CD4-positive, alpha-beta T cell (primary cell): ENCODE measurements around the gene ATP5F1D. TPM values are rescaled to one million over a fixed set of nuclear protein-coding genes. Genes with fewer than 3 reads are reported as not detected.

Source experiments
- ATAC-seq: fragments of 200-7000 bp; cut with Tn5 transposase; one replicate; pipeline ENCODE4 v1.10.0; 2022; ENCODE audit warnings: mild to moderate bottlenecking; ENCODE audit not compliant: poor library complexity
- CTCF ChIA-PET: fragments of 350-600 bp; sonication (Branson Sonifier 250); formaldehyde crosslinking; loops from one replicate; lab custom pipeline; 2021; ENCODE audit warnings: antibody characterized with exemption, inconsistent platforms; lab: Charles Lee
- POLR2A ChIA-PET: fragments of 350-600 bp; sonication (Branson Sonifier 250); formaldehyde crosslinking; loops from one replicate; lab custom pipeline; 2021; ENCODE audit warnings: antibody characterized with exemption, inconsistent platforms; lab: Charles Lee
- DNase-seq, 14 experiments: peaks; one replicate each; pipeline ENCODE4 v3.0.0-alpha.2; 2013 to 2020; ENCODE audit warnings: mixed read lengths in 2 of 14
- H3K27ac ChIP-seq, 2 donors: one replicate each; pipeline versions ENCODE4 v1.5.1 to v1.7.0; 2013; ENCODE audit warnings: low read length in 2 of 2, low read depth in 1 of 2, mild to moderate bottlenecking in 1 of 2
- H3K27me3 ChIP-seq, 2 experiments: 1 replicate in 1 of 2; 2 replicates in 1 of 2; pipeline versions ENCODE4 v1.6.1 to v1.7.0; 2013; ENCODE audit warnings: low read length in 2 of 2, control low read depth in 1 of 2, mild to moderate bottlenecking in 1 of 2, moderate library complexity in 1 of 2; ENCODE audit not compliant: insufficient read depth in 2 of 2, control insufficient read depth in 1 of 2
- H3K36me3 ChIP-seq: one replicate; pipeline ENCODE4 v1.6.1; 2013; ENCODE audit warnings: low read length, control low read depth; ENCODE audit not compliant: insufficient read depth
- H3K4me1 ChIP-seq: one replicate; pipeline ENCODE4 v1.6.1; 2013; ENCODE audit warnings: low read length, control low read depth; ENCODE audit not compliant: insufficient read depth
- H3K4me3 ChIP-seq: one replicate; pipeline ENCODE4 v1.5.1; 2013; ENCODE audit warnings: mild to moderate bottlenecking, low read length, moderate library complexity
- H3K9me3 ChIP-seq, 2 experiments: 1 replicate in 1 of 2; 2 replicates in 1 of 2; pipeline versions ENCODE4 v1.6.1 to v1.7.0; 2013; ENCODE audit warnings: low read length in 2 of 2, mild to moderate bottlenecking in 2 of 2, control low read depth in 1 of 2, moderate library complexity in 1 of 2; ENCODE audit not compliant: control insufficient read depth in 1 of 2, insufficient read depth in 1 of 2
- H3K27ac Mint-ChIP-seq: one replicate; pipeline ENCODE4 v1.8.0; 2020; ENCODE audit warnings: mixed read lengths
- H3K27me3 Mint-ChIP-seq: one replicate; pipeline ENCODE4 v1.8.0; 2021; ENCODE audit warnings: mixed read lengths
- H3K36me3 Mint-ChIP-seq: one replicate; pipeline ENCODE4 v1.8.0; 2021; ENCODE audit warnings: low read depth, mixed read lengths
- H3K4me1 Mint-ChIP-seq: one replicate; pipeline ENCODE4 v1.8.0; 2021; ENCODE audit warnings: low read depth, mixed read lengths
- H3K4me3 Mint-ChIP-seq: one replicate; pipeline ENCODE4 v1.8.0; 2020; ENCODE audit warnings: mild to moderate bottlenecking, mixed read lengths
- H3K9me3 Mint-ChIP-seq: one replicate; pipeline ENCODE4 v1.8.0; 2020; ENCODE audit warnings: mixed read lengths
- intact Hi-C, 2 experiments: fragments of 100-400 bp; cut with DNase I in 1 of 2; cut with micrococcal nuclease in 1 of 2; formaldehyde crosslinking; loops; one replicate each; pipeline versions ENCODE4 v1.15.1 to v1.9.0; 2023 to 2025; cut with DNase I, micrococcal nuclease
- total RNA-seq, 174 experiments: library from RNA in 2 of 174; stranded (reverse) in 2 of 174; gene quantifications; one replicate each; pipeline ENCODE4 v1.2.3 and lab custom pipeline; 2021 to 2026
- TF ChIP-seq, protein P1 (sequence below): fragments of 200-600 bp; IDR thresholded peaks from one replicate; pipeline ENCODE4 v1.8.0; 2022; ENCODE audit warnings: antibody characterized with exemption, mild to moderate bottlenecking

Gene ATP5F1D
- total RNA-seq, 2 experiments from 2014 or later, result 77.6 to 92.6 TPM

- peaks cover 0 to 9% of the 10 kb centered on the region in 2 experiments for H3K9me3 ChIP-seq
- DNase-seq (peak; percentile 83 to 99 (median 90)), ATAC-seq (peak; percentile 64)
- intact Hi-C loops, result loop anchor here (1.0 to 10.0 kb wide), 5 partner anchors 48 to 445 kb away; partner anchors contain the start of genes CNN2 (in 1 of the 2), PTBP1 (in 1 of the 2), RNU6-2 (in 1 of the 2) and TMEM259 (in 1 of the 2)
- H3K4me3 Mint-ChIP-seq, result peak overlapping the region; percentile 86
- H3K4me1 Mint-ChIP-seq, result peaks cover 31% of the 10 kb centered on the region
- TF ChIP-seq, protein P1, sequence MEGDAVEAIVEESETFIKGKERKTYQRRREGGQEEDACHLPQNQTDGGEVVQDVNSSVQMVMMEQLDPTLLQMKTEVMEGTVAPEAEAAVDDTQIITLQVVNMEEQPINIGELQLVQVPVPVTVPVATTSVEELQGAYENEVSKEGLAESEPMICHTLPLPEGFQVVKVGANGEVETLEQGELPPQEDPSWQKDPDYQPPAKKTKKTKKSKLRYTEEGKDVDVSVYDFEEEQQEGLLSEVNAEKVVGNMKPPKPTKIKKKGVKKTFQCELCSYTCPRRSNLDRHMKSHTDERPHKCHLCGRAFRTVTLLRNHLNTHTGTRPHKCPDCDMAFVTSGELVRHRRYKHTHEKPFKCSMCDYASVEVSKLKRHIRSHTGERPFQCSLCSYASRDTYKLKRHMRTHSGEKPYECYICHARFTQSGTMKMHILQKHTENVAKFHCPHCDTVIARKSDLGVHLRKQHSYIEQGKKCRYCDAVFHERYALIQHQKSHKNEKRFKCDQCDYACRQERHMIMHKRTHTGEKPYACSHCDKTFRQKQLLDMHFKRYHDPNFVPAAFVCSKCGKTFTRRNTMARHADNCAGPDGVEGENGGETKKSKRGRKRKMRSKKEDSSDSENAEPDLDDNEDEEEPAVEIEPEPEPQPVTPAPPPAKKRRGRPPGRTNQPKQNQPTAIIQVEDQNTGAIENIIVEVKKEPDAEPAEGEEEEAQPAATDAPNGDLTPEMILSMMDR, result peak; percentile 70
- no peak overlapping the region for H3K27ac ChIP-seq
- peaks cover 7% of the 10 kb centered on the region for H3K36me3 ChIP-seq
- CTCF ChIA-PET, result interaction anchor here (0.6 to 1.9 kb wide), 9 partner anchors 26 to 657 kb away, joined by 3 to 7 read pairs (median 3); partner anchors contain the start of gene RNU6-2
- POLR2A ChIA-PET, result interaction anchor here (0.7 to 7.9 kb wide), 5 partner anchors 27 to 127 kb away, joined by 3 to 476 read pairs (median 8); partner anchors contain the start of genes CIRBP and FAM174C
- H3K36me3 Mint-ChIP-seq, result peaks cover 4% of the 10 kb centered on the region
- peaks cover 13% of the 10 kb centered on the region for H3K27me3 Mint-ChIP-seq
- peaks cover 76% of the 10 kb centered on the region for H3K4me1 ChIP-seq
- no peaks in the 10 kb centered on the region for H3K9me3 Mint-ChIP-seq
- H3K27ac Mint-ChIP-seq, result peak overlapping the region; percentile 79
- H3K4me3 ChIP-seq, result peak overlapping the region; percentile 53
- H3K27me3 ChIP-seq, result peaks cover 6 to 12% of the 10 kb centered on the region in 2 experiments
Observed at GRCh38 chr19:1239796-1240737, 1.5 kb upstream of the ATP5F1D start.

DNA sequence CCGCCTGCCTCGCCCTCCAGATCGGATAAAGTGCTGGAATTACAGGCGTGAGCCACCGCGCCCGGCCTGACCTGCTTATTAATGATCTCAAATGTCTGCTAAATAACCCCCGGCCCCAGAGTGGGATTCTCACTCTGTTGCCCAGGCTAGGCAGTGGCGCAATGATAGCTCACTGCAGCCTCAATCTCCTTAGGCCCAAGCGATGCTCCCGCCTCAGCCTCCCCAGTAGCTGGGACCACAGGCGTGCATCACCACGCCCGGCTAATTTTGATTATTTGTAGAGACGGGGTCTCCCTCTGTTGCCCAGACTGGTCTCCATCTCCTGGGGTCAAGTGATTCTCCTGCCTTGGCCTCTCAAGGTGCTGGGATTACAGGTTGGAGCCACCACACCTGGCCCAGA is 626 bp upstream of the ATP5F1D start:
- no peaks in the 10 kb centered on the region for H3K9me3 Mint-ChIP-seq
- TF ChIP-seq, protein P1, result no peak
- peaks cover 81% of the 10 kb centered on the region for H3K4me1 ChIP-seq
- H3K4me1 Mint-ChIP-seq, result peaks cover 31% of the 10 kb centered on the region
- ChIA-PET CTCF (interaction anchor here (0.6 to 1.9 kb wide), 9 partner anchors 25 to 656 kb away, joined by 3 to 7 read pairs (median 3); partner anchors contain the start of gene RNU6-2), POLR2A (interaction anchor here (0.7 to 7.9 kb wide), 4 partner anchors 26 to 128 kb away, joined by 3 to 476 read pairs (median 6); partner anchors contain the start of genes CIRBP and FAM174C)
- H3K9me3 ChIP-seq, result peaks cover 0 to 9% of the 10 kb centered on the region in 2 experiments
- peak overlapping the region; percentile 91 for H3K4me3 Mint-ChIP-seq
- ATAC-seq (no peak), DNase-seq (peak in 1 of 14 experiments; percentile 54)
- H3K27me3 ChIP-seq, result peaks cover 6 to 12% of the 10 kb centered on the region in 2 experiments
- H3K36me3 ChIP-seq, result peaks cover 7% of the 10 kb centered on the region
- intact Hi-C loops, result loop anchor here (1.0 to 10.0 kb wide), 5 partner anchors 49 to 446 kb away; partner anchors contain the start of genes CNN2 (in 1 of the 2), PTBP1 (in 1 of the 2), RNU6-2 (in 1 of the 2) and TMEM259 (in 1 of the 2)
- H3K27ac ChIP-seq, result no peak overlapping the region
- H3K4me3 ChIP-seq, result peak overlapping the region; percentile 53
- H3K27me3 Mint-ChIP-seq, result peaks cover 13% of the 10 kb centered on the region
- H3K27ac Mint-ChIP-seq, result no peak overlapping the region
- H3K36me3 Mint-ChIP-seq, result peaks cover 4% of the 10 kb centered on the region
